SKM-1 treated with dmso at 0.1 percent for 144 hours (cell line): Measurements from ENCODE around the gene TMEM238L.

Source experiments
- DNase-seq: peaks from one replicate; lab custom pipeline; 2025; ENCODE audit not compliant: unreplicated experiment; lab: John Stamatoyannopoulos, UW

TMEM238L gene

DNA sequence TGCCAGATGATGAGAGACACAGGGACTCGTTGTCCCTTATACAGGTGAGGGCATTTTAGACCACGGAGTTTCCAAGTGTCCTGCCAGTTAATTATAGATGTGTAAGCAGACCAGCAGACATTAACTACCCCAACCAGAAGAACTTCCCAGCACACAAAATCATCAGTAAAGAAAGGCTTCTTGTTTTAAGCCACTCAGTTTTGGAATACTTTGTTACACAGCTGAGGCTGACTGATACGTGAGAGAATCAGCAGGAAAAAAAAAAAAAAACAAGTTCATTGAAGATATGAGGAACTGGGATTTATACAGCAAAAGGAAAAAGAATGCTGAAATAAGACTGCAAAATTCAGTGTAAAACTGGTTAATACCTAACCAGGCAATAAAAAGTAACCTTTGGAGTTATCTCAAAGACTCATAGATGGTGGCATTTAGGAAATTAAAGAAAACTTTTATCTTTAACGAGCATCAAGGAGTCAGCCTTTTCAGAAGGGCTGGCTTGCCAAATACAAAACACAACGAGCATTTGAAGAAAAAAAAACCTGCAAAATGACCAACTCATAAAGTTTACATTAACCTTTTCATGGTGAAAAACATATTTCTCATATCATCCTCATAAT is 28.1 kb downstream of the TMEM238L start:
- DNase-seq, result no peak

DNA sequence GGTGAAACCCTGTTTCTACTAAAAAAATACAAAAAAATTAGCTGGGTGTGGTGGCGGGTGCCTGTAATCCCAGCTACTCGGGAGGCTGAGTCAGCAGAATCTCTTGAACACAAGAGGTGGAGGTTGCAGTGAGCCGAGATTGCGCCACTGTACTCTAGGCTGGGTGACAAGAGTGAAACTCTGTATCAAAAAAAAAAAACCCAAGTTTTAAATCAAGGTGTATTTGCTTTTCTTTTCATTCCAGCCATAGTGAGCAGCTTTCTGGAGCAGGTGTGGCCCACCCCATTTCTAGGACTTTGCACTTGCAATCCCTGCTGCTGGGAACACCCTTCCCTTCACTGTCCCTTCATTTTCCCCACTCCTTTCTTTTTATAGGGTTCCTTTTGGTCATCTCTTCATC is 28.8 kb downstream of the TMEM238L start:
- DNase-seq, result no peak

DNA sequence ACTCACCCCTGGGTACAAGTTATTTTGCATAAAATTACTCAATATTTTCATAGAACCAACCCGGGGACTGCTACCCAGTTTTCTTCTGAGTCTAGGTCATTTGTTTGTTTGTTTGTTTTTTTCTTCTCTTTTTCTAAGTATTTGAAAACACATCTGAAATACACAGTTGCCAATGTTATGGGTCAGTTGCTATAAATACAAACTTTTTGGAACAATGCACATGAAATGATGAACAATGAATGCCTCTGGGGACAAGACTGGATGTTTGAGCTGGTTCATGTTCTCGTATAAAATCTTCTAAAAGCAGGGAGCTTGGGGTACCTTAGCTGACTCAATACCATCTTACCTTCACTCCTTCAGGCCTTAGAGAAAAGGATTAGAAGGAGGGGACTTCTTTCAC is 30.5 kb downstream of the TMEM238L start:
- no peak for DNase-seq

DNA sequence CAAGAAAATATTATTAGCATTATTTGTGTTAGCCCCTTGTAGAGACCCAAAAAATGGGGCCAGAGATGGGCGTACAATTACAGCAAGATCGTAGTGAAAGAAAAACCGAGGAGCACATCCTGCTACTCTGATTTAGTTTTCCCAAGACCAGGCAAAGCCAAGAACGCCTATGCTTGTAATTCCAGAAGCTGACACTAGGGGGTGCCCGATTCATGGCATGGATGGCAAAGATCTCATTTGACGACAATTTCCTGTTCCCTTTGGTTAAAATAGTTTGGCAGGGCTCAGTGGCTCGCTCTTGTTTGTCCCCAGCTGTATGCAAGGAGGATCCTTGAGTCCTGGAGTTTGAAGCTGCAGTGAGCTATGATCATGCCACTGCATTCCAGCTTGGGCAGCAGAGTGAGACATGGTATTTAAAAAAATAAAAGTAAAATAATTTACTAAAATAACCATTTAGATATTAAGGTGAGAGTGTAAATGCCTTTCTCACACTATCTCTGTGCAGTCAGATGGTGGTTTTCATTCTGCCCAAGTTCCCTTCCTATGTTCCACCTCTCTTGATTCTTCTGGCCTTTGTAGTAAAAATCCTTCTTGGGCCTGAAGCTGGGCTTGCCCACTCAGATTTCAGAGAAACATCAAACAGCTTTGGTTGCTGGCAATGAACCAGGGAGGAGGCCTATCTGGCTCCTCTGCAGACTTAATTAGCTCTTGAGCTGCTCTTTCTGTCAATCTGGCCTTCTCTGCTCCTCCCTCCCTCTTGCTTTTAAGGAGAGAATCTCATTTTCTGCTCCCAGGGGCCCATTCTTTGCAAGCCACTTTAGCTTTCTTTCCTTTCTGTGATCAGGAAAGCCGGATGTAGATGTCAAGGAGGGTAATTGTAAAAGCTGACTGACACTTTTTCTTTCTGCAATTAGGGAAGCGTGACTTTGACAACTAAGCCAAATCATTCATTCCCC is 31.2 kb downstream of the TMEM238L start:
- DNase-seq, result no peak

DNA sequence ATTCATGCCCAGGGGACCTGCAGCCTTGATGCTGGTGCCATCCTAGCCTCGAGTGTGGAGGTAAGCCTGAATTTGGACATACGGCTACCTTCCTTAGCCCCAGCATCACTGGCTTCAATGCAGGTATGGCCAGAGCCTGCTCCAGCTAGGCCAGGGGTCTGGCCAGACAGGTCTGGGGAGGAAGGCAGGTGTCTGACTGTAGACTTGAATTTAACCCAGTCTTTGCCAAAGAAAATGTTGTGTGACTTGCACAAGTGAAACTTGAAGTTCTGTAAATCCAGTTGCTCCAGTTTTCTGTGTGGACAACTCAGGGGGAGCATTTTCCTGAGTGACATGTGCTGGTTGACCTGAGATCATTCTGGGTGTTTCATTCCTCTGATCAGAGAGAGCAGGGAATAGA is 32.8 kb downstream of the TMEM238L start:
- no peak for DNase-seq

DNA sequence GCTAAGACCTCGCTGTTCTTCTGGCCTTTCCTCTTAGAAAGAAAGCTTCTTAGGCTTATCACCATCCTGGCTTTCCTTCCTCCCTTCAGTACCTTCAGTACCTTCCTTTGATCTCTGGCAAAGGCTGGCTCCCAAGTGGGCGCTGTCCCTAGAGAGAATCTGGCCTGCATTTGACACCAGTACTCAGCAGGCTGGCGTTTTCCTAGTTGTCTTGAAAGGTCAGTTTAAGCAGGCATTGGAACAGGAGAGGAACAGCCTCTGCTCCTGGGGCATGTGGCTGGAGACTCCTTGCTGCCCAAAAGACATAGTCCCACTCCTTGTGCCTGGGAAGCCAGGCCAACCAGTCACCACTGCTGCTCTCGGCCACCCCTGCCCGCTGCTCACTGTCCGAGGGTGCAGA is 34.1 kb downstream of the TMEM238L start:
- no peak for DNase-seq

DNA sequence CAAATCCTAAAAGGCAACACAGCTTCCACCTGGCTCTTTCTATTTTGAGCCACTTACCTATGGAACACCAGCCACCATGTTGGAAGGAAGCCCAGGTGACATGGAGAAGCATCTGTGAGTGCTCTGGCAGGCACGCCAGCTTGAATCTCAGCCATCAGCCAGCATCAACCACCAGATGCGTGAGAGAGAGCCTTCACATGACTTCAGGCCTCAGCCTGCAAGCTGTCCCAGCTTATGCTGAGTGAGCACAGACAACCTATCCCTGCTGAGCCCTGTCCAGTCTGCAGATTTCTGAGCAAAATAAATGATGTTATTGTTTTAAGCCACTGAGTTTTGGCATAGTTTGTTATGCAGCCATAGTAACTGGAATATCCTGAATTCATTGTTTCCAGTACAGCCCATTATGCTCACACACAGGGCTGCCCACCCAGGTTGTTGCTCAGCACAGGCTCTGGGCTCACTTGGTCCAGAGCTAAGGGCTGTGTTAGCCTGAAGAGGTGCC is 35.1 kb downstream of the TMEM238L start:
- no peak for DNase-seq

DNA sequence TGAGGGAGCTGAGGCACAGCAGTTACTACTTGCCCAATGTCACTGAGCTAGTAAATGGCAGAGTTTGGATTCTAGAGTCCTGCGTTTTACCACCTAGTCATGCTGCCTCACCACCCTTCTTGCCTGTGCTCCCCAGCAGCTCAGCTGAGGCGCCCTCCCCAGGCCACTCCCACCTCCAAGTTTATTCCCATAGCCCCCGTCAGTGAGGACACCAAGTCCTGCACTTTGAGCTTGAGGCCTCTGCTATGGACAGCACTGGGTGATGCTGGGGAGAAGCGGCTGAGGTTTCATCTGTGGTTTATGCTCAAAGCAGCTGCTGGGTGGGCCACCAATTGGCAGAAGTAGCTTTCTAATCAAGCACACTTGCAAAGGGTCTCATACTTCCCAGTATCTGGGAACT is 36.7 kb downstream of the TMEM238L start:
- no peak for DNase-seq

DNA sequence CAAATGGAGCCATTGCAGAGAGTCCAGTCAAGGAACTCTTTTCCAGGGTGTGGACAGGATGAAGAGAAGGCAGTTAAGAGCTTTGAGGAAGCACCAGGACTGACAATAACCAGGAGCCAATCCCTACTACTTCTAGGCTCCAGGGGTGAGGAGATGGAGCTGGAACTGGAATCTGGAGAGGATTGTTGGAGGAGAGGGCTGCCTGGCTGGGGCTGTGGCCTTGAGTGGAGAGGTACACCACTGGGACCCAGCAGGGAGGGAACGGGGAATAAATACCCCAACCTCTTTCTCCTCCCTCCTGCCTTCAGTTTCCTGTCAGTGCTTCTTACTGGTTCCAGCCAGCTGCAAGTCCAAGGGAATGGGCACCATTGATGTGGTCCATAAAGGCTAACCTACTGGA is 41.9 kb downstream of the TMEM238L start:
- DNase-seq, result no peak

DNA sequence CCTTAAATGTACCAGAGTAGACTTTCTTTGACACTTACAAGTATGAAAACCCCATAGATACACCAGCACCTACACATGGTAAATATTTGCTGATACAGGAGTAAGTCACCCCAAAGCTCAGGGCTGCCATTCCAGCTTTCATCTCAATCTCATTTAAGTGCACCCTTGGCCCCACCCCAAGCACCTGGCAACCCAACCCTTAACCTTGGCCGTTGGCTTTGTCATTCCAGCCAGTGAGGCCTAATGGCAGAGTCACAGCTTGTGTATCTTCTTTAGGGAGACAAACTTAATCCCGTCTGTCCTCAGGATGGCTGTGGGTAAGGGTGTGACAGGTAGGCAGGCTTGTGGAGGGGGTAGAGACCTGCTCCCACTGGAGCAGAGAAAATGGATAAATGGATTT is 42.6 kb downstream of the TMEM238L start:
- DNase-seq, result no peak

DNA sequence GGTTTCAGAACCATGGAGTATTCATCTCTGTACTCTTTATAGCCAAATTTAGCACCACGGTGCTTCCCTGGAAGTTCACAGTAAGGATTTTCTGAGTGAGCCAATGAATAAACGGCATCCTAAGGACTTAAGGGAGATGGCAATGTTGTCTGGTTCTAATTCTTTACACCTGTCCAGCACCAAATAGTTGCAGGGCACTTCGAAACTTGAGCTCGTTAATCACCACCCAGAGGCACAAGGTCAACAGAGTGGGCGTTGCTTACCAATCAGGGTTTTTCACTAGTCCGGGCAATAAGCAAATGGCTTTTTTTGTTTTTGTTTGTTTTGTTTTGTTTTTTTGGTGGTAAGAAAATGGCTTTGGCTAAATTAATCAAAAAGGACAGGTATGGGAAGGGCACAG is 45.8 kb downstream of the TMEM238L start:
- DNase-seq, result no peak

DNA sequence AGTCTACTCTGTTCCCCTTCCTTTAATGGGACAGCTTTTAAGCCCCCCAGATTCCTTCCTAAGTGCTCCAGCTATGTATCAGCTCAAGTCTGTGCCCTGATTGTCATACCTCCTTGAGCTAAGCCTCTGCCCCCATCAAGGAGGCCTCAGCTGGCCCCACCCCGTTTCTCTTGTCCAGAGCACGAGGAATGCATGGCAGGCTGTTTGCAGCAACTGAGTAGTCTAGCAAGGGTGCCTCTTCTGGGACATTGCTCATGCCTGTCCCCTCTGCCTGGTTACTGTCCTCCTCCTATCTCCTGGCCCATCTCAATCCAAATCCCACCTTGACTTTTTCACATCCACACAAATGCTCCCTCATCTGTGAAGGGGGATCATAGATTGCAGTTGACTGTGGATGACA is 46.3 kb downstream of the TMEM238L start:
- no peak for DNase-seq

DNA sequence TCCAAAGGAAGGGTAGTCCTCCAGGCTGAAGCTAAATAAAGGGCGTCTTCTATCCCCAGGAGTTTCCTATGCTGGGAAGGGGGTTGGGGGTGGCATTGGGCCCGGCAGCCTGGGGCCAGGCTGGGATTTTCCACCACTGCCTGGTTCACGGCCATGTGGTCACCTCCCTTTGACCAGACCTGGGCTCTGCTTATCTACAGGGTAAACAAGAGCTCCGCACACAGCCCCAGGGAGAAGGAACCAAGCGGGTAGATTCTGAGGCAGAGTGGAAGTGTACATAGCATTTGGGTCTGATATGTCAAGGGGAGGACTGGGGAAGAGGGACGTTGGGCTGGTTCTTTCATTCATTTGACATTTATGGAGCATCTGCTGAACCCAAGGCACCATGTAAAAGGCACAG is 46.8 kb downstream of the TMEM238L start:
- DNase-seq, result no peak

DNA sequence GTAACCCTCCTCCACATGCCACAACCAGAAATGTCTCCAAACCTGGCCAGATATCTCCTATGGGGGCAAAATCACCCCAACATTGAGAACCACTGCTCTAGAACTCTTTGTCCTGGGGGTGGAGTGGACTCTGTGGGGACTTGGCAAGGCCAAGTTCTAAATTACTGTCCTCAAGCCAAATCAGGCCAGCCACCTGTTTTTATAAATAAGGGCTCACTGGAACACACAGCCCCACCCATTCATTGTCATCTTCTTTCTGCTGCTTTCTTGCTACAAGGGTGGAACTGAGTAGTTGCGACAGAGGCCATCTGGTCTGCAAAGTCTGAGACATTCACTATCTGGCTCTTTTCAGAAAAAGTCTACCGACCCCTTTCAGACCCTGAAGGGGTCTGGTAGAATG is 47.3 kb downstream of the TMEM238L start:
- no peak for DNase-seq

DNA sequence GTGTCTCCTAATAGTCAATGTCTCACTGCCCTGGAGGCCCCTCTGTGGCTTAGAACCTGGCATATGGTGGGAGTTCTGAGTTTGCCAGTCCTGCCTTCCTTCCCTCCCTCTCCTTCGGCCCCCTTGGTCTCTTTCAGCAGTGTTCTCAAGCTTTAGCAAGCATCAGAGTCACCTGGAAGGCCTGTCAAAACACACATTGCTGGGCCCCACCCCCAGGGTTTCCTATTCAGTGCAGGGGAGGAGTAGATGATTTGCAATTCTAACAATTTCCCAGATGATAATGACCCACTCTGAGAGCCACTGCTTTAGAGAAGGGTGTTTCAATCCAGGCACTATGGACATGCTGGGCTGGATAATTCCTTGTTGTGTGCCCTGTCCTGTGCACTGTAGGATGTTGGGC is 47.7 kb downstream of the TMEM238L start:
- DNase-seq, result no peak

DNA sequence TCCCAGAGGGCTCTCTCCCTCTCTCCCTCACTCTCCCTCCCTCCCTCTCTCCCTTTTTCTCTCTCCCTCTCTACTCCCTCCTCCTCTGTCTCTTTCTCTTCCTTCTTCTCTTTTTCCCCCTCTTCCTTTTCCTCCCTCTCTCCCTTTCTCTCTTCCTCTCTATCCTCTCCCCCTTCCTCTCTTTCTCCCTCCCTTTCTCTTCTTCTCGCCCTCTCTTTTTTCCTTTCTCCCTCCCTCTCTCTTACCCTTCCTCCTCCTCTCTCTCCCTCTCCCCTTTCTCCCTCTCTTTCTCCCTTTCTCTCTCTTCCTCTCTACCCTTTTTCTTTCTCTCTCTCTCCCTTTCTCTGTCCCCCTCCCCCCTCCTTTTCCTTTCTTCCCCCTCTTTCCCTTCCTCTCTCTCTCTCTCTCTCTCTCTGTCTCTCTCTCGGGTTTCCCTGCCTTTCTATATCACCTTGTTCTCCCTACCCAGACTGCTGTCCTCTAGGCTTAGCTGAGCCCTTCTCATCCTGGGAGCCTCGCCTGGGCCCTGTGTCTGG is 48.2 kb downstream of the TMEM238L start:
- no peak for DNase-seq

DNA sequence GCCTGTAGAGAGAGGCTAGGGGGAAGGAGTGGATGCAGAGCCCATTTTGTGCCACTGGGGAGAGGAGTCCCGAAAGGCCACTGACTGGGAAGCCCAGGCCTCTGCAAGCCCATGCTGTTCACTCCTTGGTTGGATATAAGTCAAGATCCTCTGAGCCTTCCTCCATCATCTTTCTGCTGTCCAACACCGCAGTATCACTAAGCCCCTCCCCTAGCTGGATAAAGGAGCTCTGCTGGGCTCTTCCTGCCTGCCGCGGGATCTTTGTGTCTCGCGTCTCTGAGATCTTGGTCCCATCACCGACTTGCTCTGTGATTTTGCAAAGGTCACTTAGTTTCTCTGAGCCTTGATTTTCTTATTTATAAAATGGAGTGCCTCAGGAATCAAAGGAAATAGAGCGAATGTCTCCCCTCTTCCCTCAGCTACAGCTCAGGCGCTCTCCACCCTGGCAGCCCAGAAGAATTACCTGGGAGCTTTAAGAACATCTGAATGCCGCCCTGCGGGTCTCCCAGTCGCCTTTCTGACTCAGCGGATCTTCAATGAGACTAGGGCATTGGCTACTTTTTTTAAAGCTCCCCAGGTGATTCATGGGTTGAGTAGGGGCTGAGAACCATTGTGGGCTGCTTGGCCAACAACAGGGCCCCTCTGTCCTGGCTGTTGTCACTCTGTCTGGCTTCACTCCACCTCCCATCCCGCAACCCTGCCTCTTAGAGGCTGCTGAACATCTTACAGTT is 48.9 kb downstream of the TMEM238L start:
- no peak for DNase-seq

DNA sequence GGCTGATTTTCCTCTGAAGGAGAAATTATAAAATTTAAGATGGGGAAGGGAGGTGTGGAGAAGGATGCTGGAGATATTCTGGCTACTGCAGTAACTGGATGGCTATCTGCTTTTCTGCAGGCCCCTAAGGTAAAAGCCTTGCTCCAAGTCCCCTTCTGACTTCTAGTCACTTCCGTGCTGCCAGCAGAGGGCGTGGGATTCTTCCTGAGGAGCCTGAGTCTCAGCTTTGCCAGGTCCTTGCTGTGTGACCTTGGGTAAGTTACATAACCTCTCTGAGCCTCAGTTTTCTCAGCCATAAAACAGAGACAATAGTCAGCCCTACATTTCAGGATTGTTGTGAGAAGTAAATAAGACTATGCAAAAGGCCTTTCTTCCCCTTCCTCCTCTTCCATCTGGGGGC is 49.8 kb downstream of the TMEM238L start:
- no peak for DNase-seq

DNA sequence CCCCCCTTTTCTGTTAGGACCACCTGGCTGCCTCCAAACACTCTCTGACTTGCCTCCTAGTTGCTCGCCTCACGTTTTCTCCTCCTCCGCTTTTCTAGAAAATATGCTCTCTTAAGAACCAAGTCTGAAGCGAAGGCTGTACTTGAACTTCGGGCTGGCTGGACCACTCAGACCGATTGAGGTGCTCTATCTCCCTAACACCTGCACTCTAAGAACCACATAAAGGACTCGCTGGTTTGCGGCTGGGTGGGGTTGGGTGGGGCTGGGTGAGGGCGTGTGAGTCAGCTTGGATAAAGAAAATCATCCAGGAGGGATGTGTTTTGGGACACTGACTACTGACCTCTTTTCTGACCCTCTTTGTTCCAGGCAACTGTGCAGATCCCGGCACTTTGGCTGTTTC is 51.2 kb downstream of the TMEM238L start:
- no peak for DNase-seq

DNA sequence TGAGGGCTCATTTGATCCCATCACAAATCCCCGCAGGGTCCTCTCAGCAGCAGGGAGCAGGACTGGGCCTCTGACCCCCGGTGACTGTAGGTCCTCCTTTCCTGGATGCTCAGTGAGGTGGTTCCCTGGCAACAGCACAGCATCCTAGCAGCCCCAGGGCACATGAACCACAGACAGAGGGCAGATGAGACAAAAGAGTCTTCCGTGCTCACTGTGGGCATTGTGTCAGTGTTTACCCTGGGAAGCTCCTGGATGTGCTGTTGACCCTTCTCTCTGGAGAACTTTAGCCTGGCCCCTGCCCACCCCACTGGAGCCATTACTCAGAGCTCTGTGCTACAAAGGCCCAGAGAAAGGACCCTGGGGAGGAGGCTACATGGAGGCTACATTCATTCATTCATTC is 52.3 kb downstream of the TMEM238L start:
- DNase-seq, result no peak

DNA sequence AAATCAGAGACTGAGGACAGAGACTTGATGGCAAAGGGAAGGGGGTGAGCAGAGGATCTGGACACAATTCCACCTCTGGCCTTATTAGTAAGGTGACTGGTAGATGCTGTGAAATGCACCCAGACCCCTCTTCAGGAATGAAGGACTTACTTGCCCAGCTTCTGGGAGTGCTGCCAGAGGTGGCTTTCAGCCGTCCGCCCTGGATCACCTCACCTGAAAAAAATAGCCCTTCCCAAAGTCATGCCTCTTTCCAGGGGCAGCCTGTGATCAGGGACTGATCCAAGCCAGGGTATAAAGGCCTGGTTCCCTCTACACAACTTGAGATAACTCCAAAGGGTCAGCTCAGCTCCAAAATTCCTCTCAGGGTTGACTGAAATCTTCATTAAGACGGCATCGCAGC is 53.7 kb downstream of the TMEM238L start:
- no peak for DNase-seq
